Tibial artery (tissue), 4 donors: ENCODE measurements around the gene CASP9.
"Not testable (repeated sequence)": the region's sequence is repeated elsewhere in the genome, so short reads cannot be mapped to it uniquely, and the experiment has no call there.

Experiments used
- DNase-seq, 2 donors: peaks; one replicate each; pipeline ENCODE4 v3.0.0-alpha.2; 2019
- H3K27ac ChIP-seq, 2 donors: fragments of 200-600 bp; sonication (generic) in 1 of 2; 1 replicate in 1 of 2; 2 replicates in 1 of 2; pipeline ENCODE4 v1.5.1; 2018 to 2019; ENCODE audit warnings: mild to moderate bottlenecking in 1 of 2
- H3K27me3 ChIP-seq, 2 donors: fragments of 200-600 bp; sonication (generic) in 1 of 2; one replicate each; pipeline versions ENCODE4 v1.5.1 to v1.6.0; 2016 to 2019
- H3K36me3 ChIP-seq, 3 donors: fragments of 200-600 bp; sonication (generic) in 2 of 3; one replicate each; pipeline ENCODE4 v1.5.1; 2016 to 2019; ENCODE audit warnings: mild to moderate bottlenecking in 2 of 3
- H3K4me1 ChIP-seq, 4 donors: fragments of 200-600 bp; sonication (generic) in 2 of 4; 1 replicate in 3 of 4; 2 replicates in 1 of 4; pipeline ENCODE4 v1.5.1; 2016 to 2019
- H3K4me3 ChIP-seq, 2 donors: fragments of 200-600 bp; sonication (generic) in 1 of 2; 1 replicate in 1 of 2; 2 replicates in 1 of 2; pipeline ENCODE4 v1.5.1; 2018 to 2019; ENCODE audit warnings: mild to moderate bottlenecking in 2 of 2
- H3K9me3 ChIP-seq, 3 donors: fragments of 200-600 bp; sonication (generic) in 1 of 3; one replicate each; pipeline ENCODE4 v1.5.1; 2016 to 2019
- CTCF ChIP-seq, 2 experiments: fragments of 200-600 bp in 1 of 2; fragments of 450-650 bp in 1 of 2; IDR thresholded peaks; one replicate each; pipeline ENCODE4 v1.5.1; 2017 to 2019; ENCODE audit warnings: antibody characterized with exemption in 2 of 2, mild to moderate bottlenecking in 1 of 2, moderate library complexity in 1 of 2
- intact Hi-C: fragments of 100-400 bp; cut with DNase I; formaldehyde crosslinking; loops from one replicate; pipeline ENCODE4 v1.15.0; 2023; ENCODE audit warnings: low total_unique reads

Gene CASP9

GRCh38 chr1:15469361-15469760, 54.7 kb downstream of the CASP9 start:
- no peak for TF ChIP-seq CTCF (IDR thresholded peaks at IDR 0.05)
- Histone ChIP-seq H3K4me1 (no peaks in the 10 kb centered on the region), H3K27ac (no peak overlapping the region)

GRCh38 chr1:15468145-15468544, 55.9 kb downstream of the CASP9 start:
- H3K36me3 ChIP-seq = no peaks in the 10 kb centered on the region
- H3K4me1 ChIP-seq = no peaks in the 10 kb centered on the region
- no peak for TF ChIP-seq CTCF (IDR thresholded peaks at IDR 0.05)
- intact Hi-C loops = no loop called here
- no peak overlapping the region for H3K27ac ChIP-seq
- no peak for DNase-seq
- no peak overlapping the region for H3K4me3 ChIP-seq
- H3K27me3 ChIP-seq = no peaks in the 10 kb centered on the region
- no peaks in the 10 kb centered on the region for H3K9me3 ChIP-seq

More at GRCh38 chr1:15469361-15469760, 54.7 kb downstream of the CASP9 start:
- no peak for DNase-seq
- no peaks in the 10 kb centered on the region for H3K27me3 ChIP-seq
- H3K9me3 ChIP-seq = no peaks in the 10 kb centered on the region
- no peaks in the 10 kb centered on the region for H3K36me3 ChIP-seq
- intact Hi-C loops = no loop called here
- H3K4me3 ChIP-seq = no peak overlapping the region

- H3K27ac ChIP-seq, H3K4me3 ChIP-seq, intact Hi-C loops, H3K27me3 ChIP-seq, H3K9me3 ChIP-seq, H3K4me1 ChIP-seq, H3K36me3 ChIP-seq, DNase-seq: not testable (repeated sequence)
Measured at GRCh38 chr1:15466955-15467625, 56.9 kb downstream of the CASP9 start.

GRCh38 chr1:15465674-15466073, 58.3 kb downstream of the CASP9 start:
- no peak for TF ChIP-seq CTCF (IDR thresholded peaks at IDR 0.05)
- Histone ChIP-seq H3K36me3 (no peaks in the 10 kb centered on the region), H3K4me3 (no peak overlapping the region), H3K27me3 (no peaks in the 10 kb centered on the region), H3K9me3 (no peaks in the 10 kb centered on the region), H3K4me1 (no peaks in the 10 kb centered on the region), H3K27ac (no peak overlapping the region)
- DNase-seq = no peak
- intact Hi-C loops = no loop called here

- H3K27ac ChIP-seq, H3K27me3 ChIP-seq, DNase-seq, H3K4me3 ChIP-seq, intact Hi-C loops, H3K36me3 ChIP-seq, H3K9me3 ChIP-seq, H3K4me1 ChIP-seq: not testable (repeated sequence)
Measured at GRCh38 chr1:15463926-15464322, 60.1 kb downstream of the CASP9 start.

GRCh38 chr1:15463064-15463800, 60.8 kb downstream of the CASP9 start:
- H3K9me3 ChIP-seq, intact Hi-C loops: not testable (repeated sequence)

GRCh38 chr1:15460708-15461095, 63.3 kb downstream of the CASP9 start:
- no peaks in the 10 kb centered on the region for H3K4me1 ChIP-seq
- no peak for TF ChIP-seq CTCF (IDR thresholded peaks at IDR 0.05)
- H3K27me3 ChIP-seq = no peaks in the 10 kb centered on the region
- H3K4me3 ChIP-seq = no peak overlapping the region
- H3K36me3 ChIP-seq = no peaks in the 10 kb centered on the region
- no peaks in the 10 kb centered on the region for H3K9me3 ChIP-seq
- H3K27ac ChIP-seq = no peak overlapping the region
- intact Hi-C loops = no loop called here
- DNase-seq = no peak

More at GRCh38 chr1:15463064-15463800, 60.8 kb downstream of the CASP9 start:
- H3K27ac ChIP-seq, H3K27me3 ChIP-seq, H3K36me3 ChIP-seq, DNase-seq, H3K4me3 ChIP-seq, H3K4me1 ChIP-seq: not testable (repeated sequence)
